GM18526 (cell line): Measurements from ENCODE around the gene JAML.

Experiments
- POLR2A ChIP-seq: IDR thresholded peaks from 3 replicates; pipeline ENCODE4 v1.6.1; 2011; ENCODE audit not compliant: insufficient read length; ENCODE audit errors: extremely low read depth

Gene JAML

DNA sequence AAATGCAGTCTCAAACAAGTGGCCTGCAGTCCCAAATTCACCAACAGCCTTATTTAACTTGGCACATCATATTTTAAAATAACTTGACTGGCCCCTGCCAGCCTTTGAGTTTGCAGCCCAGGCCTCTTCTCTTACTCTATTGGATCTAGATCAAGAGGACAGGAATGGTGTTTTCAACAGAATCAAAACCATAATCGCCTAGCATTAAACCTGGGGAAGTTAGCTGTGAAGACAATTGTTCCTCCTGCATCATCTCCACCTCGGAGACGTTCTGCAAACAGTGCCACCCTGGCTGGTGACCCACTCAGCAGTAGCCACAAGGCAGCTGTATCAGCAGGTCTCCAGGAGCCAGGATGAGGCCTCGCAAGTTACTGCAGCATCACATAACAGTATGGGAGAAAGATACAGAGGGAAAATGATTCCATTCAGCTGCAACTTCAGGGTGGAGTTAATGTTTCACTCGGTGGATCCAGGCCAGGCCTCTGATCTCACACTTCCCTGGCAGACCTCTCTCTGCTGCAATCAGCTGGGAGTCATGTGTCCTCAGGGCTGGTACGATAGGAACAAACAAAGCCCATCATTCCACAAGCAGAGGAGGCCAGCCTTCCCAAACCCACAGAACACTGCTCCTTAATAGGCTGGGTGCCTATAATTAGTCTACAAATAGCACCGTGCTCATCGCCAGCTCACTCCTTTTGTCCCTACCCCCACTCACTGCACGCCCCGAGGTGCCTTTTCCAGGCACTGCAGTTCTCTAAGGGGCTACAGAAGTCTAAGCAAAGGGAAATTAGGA lies 29.8 kb downstream of the JAML start:
- no peak for TF ChIP-seq POLR2A

DNA sequence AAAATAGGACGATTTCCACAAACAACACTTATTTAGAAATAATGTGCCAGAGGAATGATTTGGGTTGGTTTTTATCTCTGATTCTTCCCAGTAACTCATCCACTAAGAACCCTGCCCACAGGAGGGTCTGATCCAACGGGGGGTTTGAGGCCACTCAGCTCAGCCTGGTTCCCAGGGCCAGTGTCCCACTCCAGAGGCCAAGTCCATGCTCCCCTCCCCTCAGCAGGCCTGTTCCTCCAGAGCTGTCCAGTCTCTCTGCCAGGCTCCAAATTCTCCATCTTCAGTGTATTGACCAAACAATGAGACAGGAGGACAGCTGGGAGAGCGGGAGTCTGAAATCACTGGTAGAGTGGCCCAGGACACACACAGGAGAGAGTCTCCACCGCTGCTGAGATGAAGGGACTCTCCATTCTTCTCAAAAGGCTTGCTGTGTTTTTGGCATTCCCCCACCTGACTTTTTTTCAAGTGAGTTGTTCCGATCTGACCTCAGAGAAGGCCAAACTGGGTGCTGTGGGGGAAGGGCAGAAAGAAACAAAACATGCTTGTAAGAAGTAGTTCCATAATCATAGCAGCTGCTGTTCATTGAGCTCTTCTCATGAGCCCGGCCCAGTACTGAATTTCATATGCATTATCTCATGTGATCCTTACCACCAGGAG lies 30.8 kb downstream of the JAML start:
- TF ChIP-seq POLR2A, result no peak

DNA sequence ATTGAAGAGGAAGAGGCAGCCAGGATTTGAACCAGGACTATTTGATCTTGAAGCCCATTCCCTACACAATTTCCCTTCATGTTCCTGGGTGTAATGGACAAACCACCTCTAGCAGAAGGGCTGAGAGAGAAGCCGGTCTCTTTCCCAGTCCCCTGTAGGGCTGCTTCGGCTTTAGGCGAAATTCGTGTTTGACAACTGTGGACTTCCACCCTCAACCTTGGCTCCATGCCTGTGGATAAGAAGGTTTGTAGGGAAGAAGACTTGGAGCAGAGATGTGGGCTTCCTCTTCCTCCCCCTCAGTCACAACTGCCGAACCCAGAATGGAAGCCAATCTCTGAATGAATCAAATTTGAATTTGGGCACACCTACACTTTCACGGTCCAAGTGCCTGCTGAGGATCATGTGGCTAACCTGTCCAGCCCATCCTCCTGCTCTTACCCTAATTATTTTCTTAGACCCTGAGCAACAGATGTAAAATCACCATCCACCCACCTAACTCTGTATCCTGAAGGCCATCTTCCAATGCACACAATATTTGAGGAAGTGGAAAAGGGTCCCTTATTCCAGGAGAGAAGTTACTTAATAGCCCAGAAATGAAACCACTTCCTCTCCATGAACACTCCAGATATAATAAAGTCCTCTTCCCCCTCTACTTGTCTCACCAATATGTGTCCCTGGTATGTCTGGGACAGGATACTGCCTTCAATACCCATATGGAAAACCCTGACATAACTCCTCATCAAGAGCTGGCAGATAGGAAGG lies 38.3 kb downstream of the JAML start:
- TF ChIP-seq POLR2A, result no peak

DNA sequence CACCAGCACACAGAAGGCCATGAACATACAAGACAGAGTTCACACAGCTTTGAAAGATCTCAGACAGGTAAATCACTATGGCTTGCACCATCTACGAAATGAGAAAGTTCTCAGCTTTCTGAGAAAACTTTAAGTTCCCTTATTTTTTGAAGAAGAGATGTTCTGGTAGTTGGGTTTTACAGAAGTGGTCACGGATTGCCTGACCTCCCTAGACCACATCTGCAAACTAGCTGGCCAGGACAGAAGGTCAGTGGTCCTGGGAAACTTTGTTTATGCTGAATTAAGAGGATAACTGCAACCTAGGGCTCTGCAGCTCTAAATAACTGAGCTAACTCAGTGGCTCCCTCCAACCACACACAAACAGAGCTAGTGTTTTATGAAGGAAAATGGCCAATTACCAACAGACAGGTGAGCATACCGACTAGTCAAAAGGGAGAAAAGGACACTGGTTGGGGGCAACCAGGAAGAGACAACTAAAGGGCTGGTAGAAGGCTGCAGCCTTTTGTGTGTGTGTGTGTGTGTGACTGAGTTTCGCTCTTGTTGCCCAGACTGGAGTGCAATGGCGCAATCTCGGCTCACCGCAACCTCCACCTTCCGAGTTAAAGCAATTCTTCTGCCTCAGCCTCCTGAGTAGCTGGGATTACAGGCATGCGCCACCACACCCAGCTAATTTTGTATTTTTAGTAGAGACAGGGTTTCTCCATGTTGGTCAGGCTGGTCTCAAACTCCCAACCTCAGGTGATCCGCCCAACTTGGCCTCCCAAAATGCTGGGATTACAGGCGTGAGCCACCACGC lies 39.8 kb downstream of the JAML start:
- TF ChIP-seq POLR2A, result no peak

DNA sequence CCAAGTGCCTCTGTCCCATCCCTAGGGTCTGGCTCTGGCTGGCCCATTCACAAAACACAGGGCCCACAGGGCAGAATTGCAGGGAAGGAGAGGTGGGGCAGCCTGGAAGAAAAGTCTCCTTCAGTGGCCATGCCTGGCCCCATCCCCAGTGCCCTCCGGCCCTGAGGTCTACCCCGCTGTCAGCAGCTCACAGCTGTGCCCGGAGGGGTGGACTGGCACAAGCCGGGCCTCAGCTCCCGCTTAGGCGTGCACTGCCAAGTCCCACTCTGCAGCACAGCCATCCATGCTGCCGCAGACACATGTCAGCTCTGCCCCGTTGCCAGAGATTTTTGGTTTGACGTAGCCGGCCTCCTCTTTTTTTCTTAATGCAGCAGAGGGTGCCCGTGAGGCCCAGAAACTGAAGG lies 44.5 kb downstream of the JAML start:
- no peak for TF ChIP-seq POLR2A

DNA sequence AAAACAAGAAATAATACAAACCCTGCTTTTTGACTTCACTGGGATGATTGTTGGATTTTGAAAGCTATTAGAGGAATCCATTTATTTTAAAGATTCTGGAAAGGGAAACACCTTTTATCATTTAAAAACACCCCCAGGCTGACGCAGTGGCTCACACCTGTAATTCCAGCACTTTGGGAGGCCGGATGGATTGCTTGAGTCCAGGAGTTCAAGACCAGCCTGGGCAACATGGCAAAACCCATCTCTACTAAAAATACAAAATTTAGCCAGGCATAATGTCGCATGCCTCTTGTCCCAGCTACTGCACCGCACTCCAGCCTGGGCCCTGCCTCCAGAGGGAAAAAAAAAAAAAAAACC lies 48.1 kb downstream of the JAML start:
- no peak for TF ChIP-seq POLR2A

DNA sequence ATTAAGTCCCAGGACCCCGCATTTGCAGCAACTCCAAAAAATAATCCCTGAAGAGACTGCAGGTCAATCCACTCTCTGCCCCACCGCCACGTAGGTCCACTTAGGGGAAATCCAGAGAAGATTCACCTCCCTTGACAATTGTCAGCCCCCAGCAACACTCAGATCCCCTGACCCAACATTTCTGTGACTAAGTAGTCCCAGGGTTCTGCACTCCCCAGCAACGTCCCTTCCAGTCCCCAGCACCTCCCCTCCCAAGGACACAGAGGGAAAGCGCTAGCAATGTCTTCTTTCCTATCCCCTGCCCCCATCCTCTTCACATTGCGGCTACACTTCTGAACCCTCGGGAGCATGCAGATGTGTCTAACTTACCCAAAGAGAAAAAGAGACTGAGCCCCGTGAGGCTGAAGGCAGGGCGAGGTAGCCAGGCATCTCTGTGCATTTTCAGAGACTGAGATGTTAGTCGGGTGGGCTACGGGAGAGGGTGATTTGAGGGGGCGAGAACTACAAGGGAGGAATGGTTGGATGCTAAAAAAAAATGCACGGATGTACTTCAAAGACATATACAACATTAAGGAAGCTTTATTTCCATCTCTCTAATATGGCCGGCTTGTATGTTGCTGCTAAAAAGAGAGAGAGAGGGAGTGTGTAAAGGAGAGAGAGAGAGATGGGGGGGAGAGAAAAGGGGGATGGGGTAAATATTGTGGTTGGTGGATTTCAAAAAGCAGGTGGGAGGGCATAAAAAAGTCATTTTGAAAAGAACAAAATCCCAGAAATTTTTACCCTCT lies 48.6 kb downstream of the JAML start, which contains the start of gene SCN2B:
Gene SCN2B (minus strand): TSS at position 647 of the 785 bp plus-strand sequence. CDS start 208 bp downstream, at position 439.
- TF ChIP-seq POLR2A, result no peak

DNA sequence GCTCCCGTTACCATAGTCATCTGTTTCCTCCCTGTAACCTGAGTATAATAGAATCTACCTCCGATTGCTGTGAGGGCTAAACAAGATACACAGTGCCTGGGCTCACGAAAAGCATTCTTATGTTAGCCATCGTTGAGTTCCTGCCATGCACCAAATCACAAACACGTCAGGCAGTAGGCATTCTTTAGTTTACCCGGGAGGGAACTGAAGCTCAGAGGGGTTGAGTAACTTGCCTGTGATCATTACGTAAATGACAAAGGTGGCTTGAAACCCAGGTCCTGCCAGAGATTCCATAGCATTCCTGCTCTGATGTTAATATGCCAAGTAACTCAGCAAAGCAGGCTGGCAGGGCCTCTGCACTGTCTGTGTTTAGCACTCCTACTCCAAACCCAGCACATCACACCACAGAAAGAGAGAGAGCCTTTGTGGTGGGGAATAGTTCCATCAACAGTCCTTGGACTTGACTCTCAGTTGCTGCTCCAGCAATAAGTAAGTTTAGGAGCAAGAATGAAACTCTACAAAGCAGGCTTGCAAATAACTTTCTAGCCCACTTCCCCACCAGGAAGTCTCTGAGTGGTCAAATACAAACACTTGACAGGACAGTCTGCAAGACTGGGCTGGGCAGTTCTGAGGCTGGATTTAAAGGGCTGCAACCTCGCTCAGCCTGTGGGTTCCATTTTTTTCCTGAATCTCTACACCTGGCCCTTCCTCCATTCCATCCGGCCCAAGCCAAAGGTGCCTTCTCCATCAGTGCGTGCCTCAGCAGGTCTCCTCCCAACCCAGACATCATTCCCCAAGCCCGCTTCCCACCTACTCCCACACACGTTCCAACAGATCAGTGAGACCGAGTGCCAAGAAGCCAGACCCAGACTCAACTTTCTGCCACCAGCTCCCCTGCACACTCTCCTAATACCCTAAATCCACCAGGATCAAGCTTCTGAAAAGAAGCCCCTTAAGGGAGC lies 49.5 kb downstream of the JAML start:
- no peak for TF ChIP-seq POLR2A

DNA sequence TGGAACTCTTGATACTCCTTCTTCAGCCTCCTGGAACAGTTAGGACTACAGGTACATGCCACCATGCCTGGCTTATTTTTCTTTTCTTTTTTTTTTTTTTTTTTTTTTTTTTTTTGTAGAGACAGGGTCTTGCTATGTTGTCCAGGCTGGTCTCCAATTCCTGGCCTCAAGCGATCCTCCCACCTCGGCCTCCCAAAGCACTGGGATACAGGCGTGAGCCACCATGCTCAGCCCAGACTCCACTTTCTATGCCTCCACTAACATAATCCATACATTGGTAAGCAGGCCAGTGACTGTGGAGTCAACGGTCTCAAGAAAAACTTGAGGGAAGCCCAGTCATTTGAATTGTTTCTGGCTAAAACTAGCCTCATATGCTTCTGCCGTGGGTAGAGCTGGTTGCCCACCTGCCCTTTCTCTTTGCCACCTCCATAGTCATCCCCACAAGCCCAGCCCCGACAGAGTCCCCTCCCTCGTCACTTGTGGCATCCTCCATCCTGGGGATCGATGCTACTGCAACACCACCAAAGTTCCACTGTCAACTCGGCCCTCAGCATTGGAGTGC lies 50.7 kb downstream of the JAML start:
- no peak for TF ChIP-seq POLR2A

DNA sequence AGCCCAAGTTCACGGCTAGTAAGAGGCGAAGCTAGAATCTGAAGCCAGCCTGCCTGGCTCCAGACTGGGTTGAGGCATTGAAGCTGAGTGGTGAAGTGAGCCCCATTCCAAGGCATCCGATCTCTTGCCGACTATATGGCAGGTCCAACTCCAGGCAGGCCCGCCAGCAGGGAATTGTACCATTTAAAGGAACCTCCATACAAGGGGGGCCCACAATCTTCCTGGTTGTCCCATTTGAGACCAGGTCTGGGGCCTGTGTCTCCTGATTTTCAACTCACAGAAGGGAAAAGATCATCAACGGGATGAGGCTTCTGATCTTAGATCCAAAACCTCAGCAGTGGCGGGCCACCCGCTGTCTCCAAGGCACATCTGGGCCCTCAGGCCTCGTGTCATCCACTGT lies 52.5 kb downstream of the JAML start:
- no peak for TF ChIP-seq POLR2A

DNA sequence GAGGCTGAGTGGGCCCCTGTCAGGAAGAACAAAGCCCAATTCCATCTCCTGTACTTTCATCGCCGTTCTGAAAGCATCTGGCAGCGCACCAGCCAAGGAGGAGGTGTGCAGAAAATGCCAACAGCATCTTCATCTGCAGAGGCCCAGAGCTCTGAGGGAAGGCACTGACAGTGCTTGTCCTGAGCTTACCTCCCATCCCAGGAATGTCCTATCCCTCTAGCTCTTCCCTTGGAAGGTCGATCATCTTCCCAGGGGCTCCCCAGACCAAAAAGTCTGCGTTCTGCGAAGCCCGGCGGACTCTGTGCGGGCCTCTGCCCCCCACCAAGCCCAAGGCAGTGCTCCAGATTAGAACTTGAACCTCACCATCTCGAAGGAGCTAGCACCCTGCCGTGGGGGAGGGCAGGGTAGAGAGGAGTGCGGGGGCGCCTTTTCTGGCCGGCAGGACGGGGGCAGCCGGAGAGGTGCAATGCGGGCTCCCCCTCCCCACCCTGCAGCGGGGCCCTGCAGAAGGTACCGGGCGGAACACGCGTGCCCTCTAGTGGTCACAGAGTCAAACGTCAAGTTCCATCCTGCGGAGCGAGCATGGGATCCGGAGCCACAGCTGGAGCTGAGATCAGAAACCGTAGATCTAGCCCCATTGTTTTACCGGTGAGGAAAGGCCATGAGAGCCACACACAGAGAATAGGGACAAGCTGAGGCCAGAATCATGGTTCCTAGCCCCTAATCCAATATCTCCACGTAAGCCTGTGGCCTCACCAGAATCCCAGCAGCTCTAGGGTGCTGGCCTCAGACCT lies 53.3 kb downstream of the JAML start:
- no peak for TF ChIP-seq POLR2A

DNA sequence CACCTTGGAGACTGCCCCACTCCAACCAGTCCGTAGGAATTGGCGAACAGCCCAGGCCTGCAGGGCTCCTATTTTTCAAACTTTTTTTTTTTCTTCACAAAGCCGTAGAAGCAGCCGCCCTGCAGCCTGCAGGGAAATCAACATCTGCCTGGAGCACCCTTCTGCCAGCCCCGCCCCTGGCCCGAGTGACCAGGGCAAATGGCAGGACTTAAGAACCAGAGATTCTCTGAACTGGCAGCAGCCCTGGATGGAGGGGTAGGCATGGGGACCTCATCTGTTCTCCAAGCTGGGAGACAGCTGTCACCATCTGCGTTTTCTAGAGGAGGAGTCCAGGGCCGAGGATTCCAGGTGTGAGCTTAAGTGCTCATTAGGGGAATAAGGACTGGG lies 53.9 kb downstream of the JAML start:
- no peak for TF ChIP-seq POLR2A
